DLD1 (cell line): ENCODE measurements around the gene OR7C1.
"Not testable (repeated sequence)": the region's sequence is repeated elsewhere in the genome, so short reads cannot be mapped to it uniquely, and the experiment has no call there.

Source experiments
- in situ Hi-C: cut with HindIII; loops from 2 replicates; pipeline ENCODE4 v1.10.0; 2017; ENCODE audit warnings: low sequenced_read_pairs

OR7C1 gene

DNA sequence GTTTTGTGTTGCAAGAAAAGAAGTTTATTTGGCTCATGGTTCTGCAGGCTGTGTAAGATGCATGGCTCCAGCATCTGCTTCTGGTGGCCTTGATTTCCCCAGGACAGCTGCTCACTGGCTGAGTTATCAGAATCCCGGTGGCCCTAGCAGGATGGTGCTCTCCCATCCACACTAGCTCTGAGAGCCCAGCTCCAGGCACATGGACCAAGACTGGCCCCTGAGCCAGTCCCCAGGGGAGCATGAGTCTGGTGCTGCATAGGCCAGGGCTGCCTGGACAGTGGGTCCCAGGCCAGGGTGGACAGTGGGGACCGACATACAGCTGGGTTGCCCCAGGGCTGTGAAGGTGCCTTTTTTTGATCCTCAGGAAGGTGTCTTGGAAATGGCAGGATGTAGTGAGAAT, 67.0 kb downstream of the OR7C1 start:
- in situ Hi-C loops, result no loop called here

DNA sequence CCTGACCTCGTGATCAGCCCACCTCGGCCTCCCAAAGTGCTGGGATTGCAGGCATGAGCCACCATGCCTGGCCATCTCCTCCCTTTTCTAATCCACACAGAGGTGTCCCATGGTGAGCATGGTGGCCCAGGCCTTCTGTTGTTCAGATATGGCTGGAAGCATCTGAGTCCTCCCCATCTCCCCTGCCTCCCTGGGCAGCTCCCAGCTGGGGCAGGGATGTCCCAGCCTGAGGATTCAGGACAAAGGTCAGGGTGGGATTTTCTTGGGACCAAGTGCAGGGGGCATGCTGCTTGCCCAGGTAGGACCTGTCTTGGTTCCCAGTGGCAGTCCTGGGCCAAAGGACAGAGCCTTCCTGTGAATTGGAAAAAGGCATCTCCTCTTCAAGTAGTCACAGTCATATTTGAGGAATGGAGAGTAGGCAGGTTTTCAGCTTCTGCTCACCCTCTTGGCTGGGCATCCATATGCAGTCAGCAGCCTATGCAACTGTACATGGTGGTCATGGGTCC, 67.5 kb downstream of the OR7C1 start:
- in situ Hi-C loops, result no loop called here

- in situ Hi-C loops, result not testable (repeated sequence)
Measured at GRCh38 chr19:14765841-14766240, 69.1 kb downstream of the OR7C1 start.

GRCh38 chr19:14765403-14765802, 69.6 kb downstream of the OR7C1 start:
- in situ Hi-C loops, result not testable (repeated sequence)

DNA sequence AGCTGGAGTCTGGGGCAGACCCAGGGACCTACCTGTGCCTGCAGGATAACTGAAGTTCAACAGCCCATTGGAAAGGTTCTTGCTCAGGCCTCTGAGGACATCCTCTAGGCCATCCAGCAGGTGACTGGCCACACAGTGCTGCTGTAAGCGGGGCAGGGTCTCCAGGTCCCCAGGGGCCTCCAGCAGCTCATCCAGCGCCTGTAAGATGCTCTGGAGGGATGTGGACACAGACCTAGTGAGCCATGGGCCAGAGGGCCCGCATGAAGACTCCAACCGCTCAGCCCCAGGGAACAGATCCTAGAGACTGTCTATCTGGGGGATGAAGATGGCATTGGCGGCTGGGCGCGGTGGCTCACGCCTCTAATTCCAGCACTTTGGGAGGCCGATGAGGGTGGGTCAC, 70.6 kb downstream of the OR7C1 start:
- in situ Hi-C loops, result no loop called here

DNA sequence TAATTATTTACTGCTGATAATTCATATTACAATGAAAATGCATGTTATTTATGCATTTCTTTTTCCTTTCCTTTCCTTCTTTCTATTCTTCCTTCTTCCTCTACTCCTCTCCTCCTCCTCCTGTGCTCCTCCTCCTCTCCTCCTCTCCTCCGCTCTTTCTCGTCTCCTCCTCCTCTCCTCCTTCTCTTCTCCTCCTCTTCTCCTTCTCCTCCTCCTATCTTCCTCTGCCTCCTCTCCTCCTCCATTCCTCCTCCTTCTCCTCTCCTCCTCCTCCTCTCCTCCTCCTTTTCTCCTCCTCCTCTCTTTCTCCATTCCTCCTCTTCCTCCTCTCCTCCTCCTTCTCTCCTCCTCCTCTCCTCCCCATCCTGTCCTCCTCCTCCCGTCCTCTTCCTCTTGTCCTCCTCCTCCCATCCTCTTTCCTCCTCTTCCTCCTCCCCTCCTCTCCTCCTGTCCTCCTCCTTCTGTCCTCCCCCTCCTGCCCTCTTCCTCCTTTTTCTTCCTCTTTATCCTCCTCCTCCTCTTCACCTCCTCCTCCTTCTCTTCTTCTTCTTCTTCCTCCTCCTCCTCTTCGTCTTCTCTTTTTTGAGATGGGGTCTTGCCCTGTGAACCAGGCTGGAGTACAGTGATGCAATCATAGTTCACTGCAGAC, 71.4 kb downstream of the OR7C1 start:
- in situ Hi-C loops, result no loop called here

DNA sequence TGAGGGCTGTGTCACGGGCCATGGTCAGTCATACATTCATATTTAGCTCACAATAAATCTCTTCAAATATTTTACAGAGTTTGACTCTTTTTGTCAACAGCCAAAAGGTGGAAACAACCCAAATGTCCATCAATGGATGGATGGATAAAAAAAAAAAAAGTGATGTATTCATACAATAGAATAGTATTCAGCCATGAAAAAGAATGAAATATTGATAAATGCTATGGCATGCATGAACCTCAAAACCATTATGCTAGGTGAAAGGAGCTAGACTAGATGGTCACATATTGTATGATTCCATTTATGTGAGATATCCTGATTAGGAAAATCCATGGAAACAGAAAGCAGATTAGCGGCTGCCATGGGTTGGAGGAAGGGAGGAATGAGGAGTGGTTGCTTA, 72.9 kb downstream of the OR7C1 start:
- in situ Hi-C loops, result no loop called here

- in situ Hi-C loops, result no loop called here
Measured at GRCh38 chr19:14761607-14762006, 73.4 kb downstream of the OR7C1 start.

- in situ Hi-C loops, result no loop called here
Measured at GRCh38 chr19:14758816-14759215, 76.2 kb downstream of the OR7C1 start.

DNA sequence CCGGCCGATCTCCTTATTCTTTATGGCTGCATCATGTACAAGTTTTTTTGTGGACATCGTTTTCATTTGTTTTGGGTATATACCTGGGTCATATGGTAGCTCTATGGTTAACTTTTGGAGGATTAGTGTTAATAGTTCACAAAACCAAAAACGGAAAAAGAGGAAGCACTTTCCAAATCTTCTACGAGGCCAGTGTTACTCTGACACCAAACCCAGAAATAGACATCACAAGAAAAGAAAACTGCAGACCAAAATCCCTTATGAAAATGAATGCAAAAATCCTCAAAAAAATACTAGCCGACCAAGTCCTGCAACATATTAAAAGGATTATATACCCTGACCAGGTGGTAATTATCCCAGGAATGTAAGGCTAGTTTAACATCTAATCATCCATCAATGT, 86.4 kb downstream of the OR7C1 start:
- in situ Hi-C loops, result no loop called here
